HepG2 (cell line): ENCODE data around the gene FOSL2.

Source experiments
- AGO1 ChIP-seq: fragments of 200-400 bp; formaldehyde crosslinking; IDR thresholded peaks from 2 replicates; pipeline ENCODE4 v1.6.1; 2017; ENCODE audit warnings: mild to moderate bottlenecking, low read depth, low read length, moderate library complexity; ENCODE audit not compliant: poor library complexity, severe bottlenecking
- ATF2 ChIP-seq: sonication (generic); formaldehyde crosslinking; IDR thresholded peaks from 2 replicates; pipeline ENCODE4 v1.4.0; 2020; ENCODE audit warnings: missing genetic modification reagents
- BRCA1 ChIP-seq: sonication (generic); formaldehyde crosslinking; IDR thresholded peaks from 2 replicates; pipeline ENCODE4 v1.4.0; 2020; ENCODE audit warnings: missing genetic modification reagents
- CEBPB ChIP-seq: IDR thresholded peaks from 2 replicates; pipeline ENCODE4 v1.6.1; 2011; ENCODE audit warnings: low read depth, low read length, improper control_type of control experiment, borderline replicate concordance
- SNRNP70 ChIP-seq: fragments of 200-400 bp; formaldehyde crosslinking; IDR thresholded peaks from 2 replicates; pipeline ENCODE4 v1.6.1; 2017; ENCODE audit warnings: mild to moderate bottlenecking, low read depth, low read length, moderate library complexity
- TSC22D2 ChIP-seq: sonication (generic); formaldehyde crosslinking; IDR thresholded peaks from 2 replicates; pipeline ENCODE4 v1.5.1; 2020; ENCODE audit warnings: missing genetic modification reagents, mild to moderate bottlenecking, borderline replicate concordance
- XRCC5 ChIP-seq: fragments of 200-400 bp; formaldehyde crosslinking; optimal IDR thresholded peaks from 2 replicates; pipeline ENCODE3; 2017; ENCODE audit warnings: mild to moderate bottlenecking, low read length
- ZNF317 ChIP-seq: sonication (generic); formaldehyde crosslinking; IDR thresholded peaks from 2 replicates; pipeline ENCODE4 v1.5.0; 2020; ENCODE audit warnings: mild to moderate bottlenecking, missing genetic modification reagents

GRCh38 chr2:28435241-28435640 is 42.6 kb downstream of the FOSL2 start:
- TF ChIP-seq BRCA1 (CRISPR knock-in tag) = no peak
- no peak for TF ChIP-seq SNRNP70
- no peak for TF ChIP-seq XRCC5
- TF ChIP-seq CEBPB = no peak
- no peak for TF ChIP-seq AGO1
- TF ChIP-seq TSC22D2 = no peak
- no peak for TF ChIP-seq ZNF317 (CRISPR knock-in tag)
- no peak for TF ChIP-seq ATF2 (CRISPR knock-in tag)
